Left lung (tissue), 10 donors: ENCODE results near the gene LRRC3. TPM values are rescaled to one million over a fixed set of nuclear protein-coding genes. Genes with fewer than 3 reads are reported as not detected.

ENCODE experiments used
- ATAC-seq: fragments of 200-7000 bp; cut with Tn5 transposase; one replicate; pipeline ENCODE4 v1.9.1; 2020; ENCODE audit warnings: moderate library complexity
- DNase-seq, 4 donors: peaks; one replicate each; pipeline ENCODE4 v3.0.0-alpha.2; 2013 to 2020
- H3K27ac ChIP-seq, 2 donors: fragments of 200-600 bp; sonication (generic) in 1 of 2; one replicate each; pipeline versions ENCODE4 v1.5.0 to v1.8.0; 2020 to 2021
- H3K27me3 ChIP-seq, 2 donors: fragments of 200-600 bp; sonication (generic) in 1 of 2; one replicate each; pipeline versions ENCODE4 v1.5.0 to v1.8.0; 2020 to 2021
- H3K36me3 ChIP-seq, 2 donors: fragments of 200-600 bp; sonication (generic) in 1 of 2; one replicate each; pipeline versions ENCODE4 v1.5.0 to v1.8.0; 2020 to 2021
- H3K4me1 ChIP-seq, 2 donors: fragments of 200-600 bp; one replicate each; pipeline ENCODE4 v1.8.0; 2021
- H3K4me3 ChIP-seq, 2 donors: fragments of 200-600 bp; sonication (generic) in 1 of 2; one replicate each; pipeline versions ENCODE4 v1.5.0 to v1.8.0; 2020 to 2021; ENCODE audit warnings: mild to moderate bottlenecking in 1 of 2
- H3K9me3 ChIP-seq, 2 donors: fragments of 200-600 bp; sonication (generic) in 1 of 2; one replicate each; pipeline versions ENCODE4 v1.5.0 to v1.8.0; 2020 to 2021
- CTCF ChIP-seq, 2 donors: fragments of 200-600 bp; sonication (generic) in 1 of 2; IDR thresholded peaks; one replicate each; pipeline versions ENCODE4 v1.5.0 to v1.8.0; 2021; ENCODE audit warnings: antibody characterized with exemption in 2 of 2
- intact Hi-C, 2 donors: fragments of 100-400 bp; cut with DNase I; formaldehyde crosslinking; loops; one replicate each; pipeline versions ENCODE4 v1.11.2 to v1.14.2; 2022
- polyA plus RNA-seq, 6 donors: library from polyadenylated mRNA; unstranded; fragments of 120-200 nt; gene quantifications; one replicate each; pipeline ENCODE4 v1.2.1, GENCODE V29; 2013; ENCODE audit not compliant: insufficient read length in 6 of 6
- total RNA-seq, 2 donors: library from RNA; stranded (reverse); fragmentation: NEBNext Ultra II Directional; extraction: Animal tissue kit (Norgen Biotek cat#: 25700); gene quantifications; one replicate each; pipeline ENCODE4 v1.2.1, GENCODE V29; 2021
- donor health status: DM: no; HTN: yes; CAD: no.
- donor health status: DM: no; HTN: no; CAD: no.

LRRC3 gene
- total and polyA plus RNA-seq, 8 donors, result 2.4 to 7.0 (median 6.0) TPM

- ATAC-seq (no peak), DNase-seq (peak in 1 of 4 donors; percentile 11)
- Histone ChIP-seq H3K9me3 (no peaks in the 10 kb centered on the region), H3K36me3 (peaks cover 0 to 48% of the 10 kb centered on the region in 2 donors), H3K27me3 (no peaks in the 10 kb centered on the region), H3K4me1 (no peaks in the 10 kb centered on the region), H3K4me3 (no peak overlapping the region), H3K27ac (no peak overlapping the region)
- intact Hi-C loops, result no loop called here
- no peak for TF ChIP-seq CTCF (IDR thresholded peaks at IDR 0.05)
Measured at GRCh38 chr21:44408226-44408625, 47.1 kb upstream of the LRRC3 start.

- H3K27me3 ChIP-seq, result peaks cover 0 to 22% of the 10 kb centered on the region in 2 donors
- no peak overlapping the region for H3K27ac ChIP-seq
- no peak for TF ChIP-seq CTCF (IDR thresholded peaks at IDR 0.05)
- DNase-seq (peak in 1 of 4 donors; percentile 57), ATAC-seq (no peak)
- intact Hi-C loops, result no loop called here
- H3K36me3 ChIP-seq, result peaks cover 0 to 50% of the 10 kb centered on the region in 2 donors
- H3K9me3 ChIP-seq, result no peaks in the 10 kb centered on the region
- H3K4me3 ChIP-seq, result no peak overlapping the region
- H3K4me1 ChIP-seq, result no peaks in the 10 kb centered on the region
Measured at GRCh38 chr21:44413566-44414290, 41.6 kb upstream of the LRRC3 start.

GRCh38 chr21:44414291-44415072 lies 40.8 kb upstream of the LRRC3 start:
- Histone ChIP-seq H3K9me3 (no peaks in the 10 kb centered on the region), H3K4me1 (no peaks in the 10 kb centered on the region), H3K27ac (no peak overlapping the region), H3K27me3 (peaks cover 0 to 22% of the 10 kb centered on the region in 2 donors), H3K36me3 (peaks cover 0 to 50% of the 10 kb centered on the region in 2 donors), H3K4me3 (no peak overlapping the region)
- no peak for TF ChIP-seq CTCF (IDR thresholded peaks at IDR 0.05)
- intact Hi-C loops, result loop anchor here in 1 of 2 donors (5.0 kb wide), 1 partner anchor 83 kb away; no protein-coding TSS in a partner anchor
- peak in 3 of 4 donors; percentile 13 to 47 (median 18) for DNase-seq
- ATAC-seq, result no peak

- H3K4me1 ChIP-seq, result no peaks in the 10 kb centered on the region
- no peak for TF ChIP-seq CTCF (IDR thresholded peaks at IDR 0.05)
- no peaks in the 10 kb centered on the region for H3K9me3 ChIP-seq
- no peak overlapping the region for H3K4me3 ChIP-seq
- no peak overlapping the region for H3K27ac ChIP-seq
- ATAC-seq (no peak), DNase-seq (peak in 2 of 4 donors; percentile 10 to 41)
- intact Hi-C loops, result loop anchor here in 1 of 2 donors (5.0 kb wide), 1 partner anchor 82 kb away; no protein-coding TSS in a partner anchor
- peaks cover 0 to 55% of the 10 kb centered on the region in 2 donors for H3K36me3 ChIP-seq
- peaks cover 0 to 22% of the 10 kb centered on the region in 2 donors for H3K27me3 ChIP-seq
Measured at GRCh38 chr21:44415073-44416025, 40.0 kb upstream of the LRRC3 start.
